Measurements from ENCODE around the gene ZNF70. TPM values are rescaled to one million over a fixed set of nuclear protein-coding genes. Genes with fewer than 3 reads are reported as not detected.

The ZNF70 gene
- total RNA-seq, 1 donor from 2014 or later: 1.4 TPM

- ATAC-seq: no peak
These were observed 27.6 kb upstream of the ZNF70 start for GRCh38 chr22:23778577-23778900.

- ATAC-seq: no peak
These were observed 27.1 kb upstream of the ZNF70 start for GRCh38 chr22:23777776-23778576.

- no peak for ATAC-seq
These were observed 25.0 kb upstream of the ZNF70 start for GRCh38 chr22:23775779-23776375.

- no peak for ATAC-seq
These were observed 24.1 kb upstream of the ZNF70 start for GRCh38 chr22:23774922-23775436.

GRCh38 chr22:23774114-23774921 lies 23.4 kb upstream of the ZNF70 start:
- ATAC-seq: no peak

GRCh38 chr22:23773483-23774113 lies 22.7 kb upstream of the ZNF70 start:
- ATAC-seq: peak; percentile 12

- ATAC-seq: peak; percentile 43
These were observed 21.9 kb upstream of the ZNF70 start, which contains the start of gene MMP11 for GRCh38 chr22:23772649-23773473. Gene MMP11, plus strand, starts transcription at chr22:23772849. Its CDS starts 22 bp downstream, at chr22:23772871.

GRCh38 chr22:23772315-23772648 lies 21.4 kb upstream of the ZNF70 start:
- ATAC-seq: no peak

- no peak for ATAC-seq
These were observed 18.5 kb upstream of the ZNF70 start for GRCh38 chr22:23769321-23769965.

- ATAC-seq: peak; percentile 61
These were observed 17.0 kb upstream of the ZNF70 start, which contains the start of gene CHCHD10 for GRCh38 chr22:23767673-23768548. Gene CHCHD10, minus strand, starts transcription at chr22:23767972. Its CDS starts 98 bp downstream, at chr22:23767874.

- ATAC-seq: no peak
These were observed 16.4 kb upstream of the ZNF70 start for GRCh38 chr22:23767303-23767672.

- no peak for ATAC-seq
These were observed 14.3 kb upstream of the ZNF70 start for GRCh38 chr22:23764899-23765881.

GRCh38 chr22:23763954-23764353 lies 13.0 kb upstream of the ZNF70 start:
- ATAC-seq: no peak

- ATAC-seq: no peak
These were observed 12.7 kb upstream of the ZNF70 start for GRCh38 chr22:23763579-23763945.

- no peak for ATAC-seq
These were observed 12.1 kb upstream of the ZNF70 start, which contains the start of gene C22orf15 for GRCh38 chr22:23762842-23763578. Gene C22orf15, plus strand, starts transcription at chr22:23762990. Its CDS starts 317 bp downstream, at chr22:23763307.

GRCh38 chr22:23760056-23760455 lies 9.1 kb upstream of the ZNF70 start:
- ATAC-seq: no peak

- no peak for ATAC-seq
These were observed 8.7 kb upstream of the ZNF70 start for GRCh38 chr22:23759566-23759965.

GRCh38 chr22:23756891-23757290 lies 6.0 kb upstream of the ZNF70 start:
- ATAC-seq: no peak

Data from esophagus mucosa (tissue), 1 donor.